Spleen (tissue), 11 donors: ENCODE results near the gene ANXA11. TPM values are rescaled to one million over a fixed set of nuclear protein-coding genes. Genes with fewer than 3 reads are reported as not detected.

ENCODE experiments used
- DNase-seq: peaks from one replicate; pipeline ENCODE4 v3.0.0-alpha.2; 2020
- H3K27ac ChIP-seq, 8 donors: fragments of 200-600 bp; sonication (generic) in 7 of 8; 1 replicate in 4 of 8; 2 replicates in 4 of 8; pipeline versions ENCODE4 v1.5.0 to v1.8.0; 2016 to 2021; ENCODE audit warnings: inconsistent platforms in 4 of 8, mild to moderate bottlenecking in 4 of 8, moderate library complexity in 1 of 8
- H3K27me3 ChIP-seq, 7 donors: fragments of 200-600 bp; sonication (generic) in 6 of 7; replicated peaks in 1 of 7; 1 replicate in 4 of 7; 2 replicates in 3 of 7; pipeline versions ENCODE4 v1.5.0 to v1.8.0; 2016 to 2021; ENCODE audit warnings: inconsistent platforms in 3 of 7, mild to moderate bottlenecking in 1 of 7
- H3K36me3 ChIP-seq, 6 donors: fragments of 200-600 bp; sonication (generic) in 5 of 6; 1 replicate in 4 of 6; 2 replicates in 2 of 6; pipeline versions ENCODE4 v1.5.0 to v1.8.0; 2016 to 2021; ENCODE audit warnings: inconsistent platforms in 2 of 6
- H3K4me1 ChIP-seq, 6 donors: fragments of 200-600 bp; sonication (generic) in 5 of 6; 1 replicate in 3 of 6; 2 replicates in 3 of 6; pipeline versions ENCODE4 v1.5.0 to v1.8.0; 2016 to 2021; ENCODE audit warnings: inconsistent platforms in 3 of 6
- H3K4me3 ChIP-seq, 8 donors: fragments of 200-600 bp; sonication (generic) in 7 of 8; 1 replicate in 4 of 8; 2 replicates in 4 of 8; pipeline versions ENCODE4 v1.5.0 to v1.8.0; 2016 to 2021; ENCODE audit warnings: inconsistent platforms in 4 of 8, mild to moderate bottlenecking in 4 of 8, moderate library complexity in 2 of 8
- H3K9me3 ChIP-seq, 8 donors: fragments of 200-600 bp; sonication (generic) in 7 of 8; 1 replicate in 4 of 8; 2 replicates in 4 of 8; pipeline versions ENCODE4 v1.5.0 to v1.8.0; 2016 to 2021; ENCODE audit warnings: inconsistent platforms in 4 of 8
- CTCF ChIP-seq, 11 experiments: fragments of 200-600 bp in 7 of 11; fragments of 450-650 bp in 4 of 11; sonication (generic) in 4 of 11; IDR thresholded peaks in 8 of 11; conservative IDR thresholded peaks in 3 of 11; 1 replicate in 7 of 11; 2 replicates in 4 of 11; pipeline versions ENCODE4 v1.4.0 to v1.8.0; 2016 to 2021; ENCODE audit warnings: antibody characterized with exemption in 11 of 11, inconsistent platforms in 4 of 11, mild to moderate bottlenecking in 1 of 11
- POLR2A ChIP-seq, 3 donors: fragments of 450-650 bp; IDR thresholded peaks; one replicate each; pipeline ENCODE4 v1.5.1; 2017; ENCODE audit warnings: antibody characterized with exemption in 3 of 3, mild to moderate bottlenecking in 1 of 3
- POLR2AphosphoS5 ChIP-seq, 3 donors: sonication (generic); formaldehyde crosslinking; IDR thresholded peaks; one replicate each; pipeline ENCODE4 v1.5.1; 2017; ENCODE audit warnings: antibody characterized with exemption in 3 of 3
- WGBS, 5 donors: extraction: QIAGEN DNeasy Blood & Tissue Kit in 3 of 5; methylation state at CpG; one replicate each; pipeline versions ENCODE4 v1.1.5 to v1.1.7; 2013 to 2018; 5-methylcytosine and 5-hydroxymethylcytosine counted together
- intact Hi-C: fragments of 100-400 bp; cut with DNase I; formaldehyde crosslinking; loops from one replicate; pipeline ENCODE4 v1.15.0; 2023; ENCODE audit warnings: low total_unique reads
- polyA plus RNA-seq, 3 donors: library from polyadenylated mRNA; stranded (reverse); fragments of 200-250 nt; gene quantifications; one replicate each; pipeline ENCODE4 v1.2.1, GENCODE V29; 2013
- total RNA-seq, 7 donors: library from RNA; depleted of rRNA in 3 of 7; stranded (reverse); fragments of >200 nt in 3 of 7; fragmentation: NEBNext Ultra II Directional in 4 of 7; extraction: Animal tissue kit (Norgen Biotek cat#: 25700) in 4 of 7; gene quantifications; one replicate each; pipeline versions ENCODE4 v1.1.0 to v1.2.1, GENCODE V29; 2016 to 2021
- donor health status: healthy with polysubstance abuse.
- donor health status: DM: no; HTN: no; CAD: no; lungs with moderate emphysema.
- donor health status: DM: no; HTN: no; CAD: no.
- donor health status: Bipolar disorder and iron deficiency.
- donor health status: healthy.
- donor health status: DM: no; HTN: no; CAD: no.
- donor health status: DM: yes; HTN: yes; CAD: no.

ANXA11 gene
- total and polyA plus RNA-seq, 10 donors: 89.9 to 201 (median 132) TPM

GRCh38 chr10:80164596-80164995 lies 40.7 kb downstream of the ANXA11 start:
- Histone ChIP-seq H3K4me1 (peaks cover 0 to 15% (median 0%) of the 10 kb centered on the region in 6 donors), H3K36me3 (peaks cover 2 to 100% (median 87%) of the 10 kb centered on the region in 6 donors), H3K27me3 (no peaks in the 10 kb centered on the region), H3K4me3 (no peak overlapping the region), H3K9me3 (no peaks in the 10 kb centered on the region), H3K27ac (no peak overlapping the region)
- TF ChIP-seq POLR2AphosphoS5 (IDR thresholded peaks at IDR 0.05) (no peak), POLR2A (IDR thresholded peaks at IDR 0.05) (no peak), CTCF (IDR thresholded peaks at IDR 0.05 in 8 of 11, conservative IDR thresholded peaks at IDR 0.05 in 3 of 11) (no peak)
- DNase-seq: no peak
- intact Hi-C loops: no loop called here
- WGBS, 5 donors: 84 to 94% (median 90%) methylated on average over 7 of the region's 7 CpGs

GRCh38 chr10:80163741-80164341 lies 41.5 kb downstream of the ANXA11 start:
- TF ChIP-seq POLR2A (IDR thresholded peaks at IDR 0.05): no peak
- no peak for TF ChIP-seq POLR2AphosphoS5 (IDR thresholded peaks at IDR 0.05)
- no peak for TF ChIP-seq CTCF (IDR thresholded peaks at IDR 0.05 in 8 of 11, conservative IDR thresholded peaks at IDR 0.05 in 3 of 11)
- Histone ChIP-seq H3K27me3 (no peaks in the 10 kb centered on the region), H3K4me1 (peaks cover 0 to 23% (median 5%) of the 10 kb centered on the region in 6 donors), H3K27ac (no peak overlapping the region), H3K4me3 (no peak overlapping the region), H3K9me3 (no peaks in the 10 kb centered on the region), H3K36me3 (peaks cover 2 to 100% (median 87%) of the 10 kb centered on the region in 6 donors)
- 92 to 97% (median 95%) methylated on average over 7 to 8 of the region's 8 CpGs for WGBS, 5 donors
- no peak for DNase-seq
- intact Hi-C loops: no loop called here

GRCh38 chr10:80161321-80162083 lies 43.8 kb downstream of the ANXA11 start:
- Histone ChIP-seq H3K27me3 (no peaks in the 10 kb centered on the region), H3K4me1 (peaks cover 0 to 39% (median 16%) of the 10 kb centered on the region in 6 donors), H3K36me3 (peaks cover 2 to 100% (median 94%) of the 10 kb centered on the region in 6 donors), H3K9me3 (no peaks in the 10 kb centered on the region), H3K27ac (peak overlapping the region in 1 of 8 donors; percentile 1), H3K4me3 (no peak overlapping the region)
- intact Hi-C loops: no loop called here
- no peak for DNase-seq
- no peak for TF ChIP-seq POLR2A (IDR thresholded peaks at IDR 0.05)
- peak in 1 of 3 donors; percentile 13 for TF ChIP-seq POLR2AphosphoS5 (IDR thresholded peaks at IDR 0.05)
- WGBS, 5 donors: 88 to 95% (median 88%) methylated on average over 21 of the region's 21 CpGs

- intact Hi-C loops: no loop called here
- Histone ChIP-seq H3K4me1 (peaks cover 0 to 36% (median 16%) of the 10 kb centered on the region in 6 donors), H3K27me3 (no peaks in the 10 kb centered on the region), H3K9me3 (no peaks in the 10 kb centered on the region), H3K4me3 (no peak overlapping the region), H3K36me3 (peaks cover 2 to 100% (median 97%) of the 10 kb centered on the region in 6 donors), H3K27ac (peak overlapping the region in 1 of 8 donors; percentile 52)
- DNase-seq: no peak
- WGBS, 5 donors: 89 to 95% (median 95%) methylated on average over 17 of the region's 17 CpGs
- TF ChIP-seq CTCF (IDR thresholded peaks at IDR 0.05 in 8 of 11, conservative IDR thresholded peaks at IDR 0.05 in 3 of 11) (no peak), POLR2A (IDR thresholded peaks at IDR 0.05) (no peak)
Observed at GRCh38 chr10:80160361-80161320, 44.7 kb downstream of the ANXA11 start.
